ENCODE data around the gene NOC2L.
"Not testable (repeated sequence)": the region's sequence is repeated elsewhere in the genome, so short reads cannot be mapped to it uniquely, and the experiment has no call there.

NOC2L gene

DNA sequence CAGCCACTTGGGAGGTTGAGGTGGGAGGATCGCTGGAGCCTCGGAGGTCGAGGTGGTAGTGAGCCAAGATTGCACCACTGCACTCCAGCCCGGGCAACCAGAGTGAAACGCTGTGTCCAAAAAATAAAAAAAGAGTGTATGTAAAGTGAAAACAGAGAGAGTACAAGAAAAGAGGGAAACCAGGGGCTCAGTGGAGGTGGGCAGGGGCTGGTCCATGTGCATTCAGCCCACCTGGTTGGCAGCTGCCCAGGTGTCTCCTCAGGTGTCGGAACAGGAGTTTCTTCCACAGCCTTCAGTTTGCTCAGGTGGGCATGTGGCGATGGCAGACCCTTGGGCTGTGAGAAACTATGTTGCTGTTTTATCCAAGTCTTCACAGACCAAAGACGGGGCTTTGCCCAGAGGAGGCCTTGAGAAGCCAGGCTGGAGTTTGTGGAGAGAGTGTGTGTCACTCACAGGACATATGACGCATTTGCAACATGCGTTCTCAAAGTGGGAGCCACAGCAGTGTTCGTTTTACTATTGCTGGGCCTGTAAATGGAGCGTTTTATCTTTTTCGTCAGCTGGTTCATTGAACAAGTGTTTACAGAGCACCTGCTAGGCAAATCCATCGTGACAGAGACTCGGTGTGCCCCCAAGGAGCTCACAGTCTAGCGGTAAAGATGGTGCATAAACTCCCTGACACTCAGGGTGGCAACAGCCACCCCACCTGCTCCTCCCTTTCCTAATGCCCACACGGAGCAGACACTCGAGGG lies 57.8 kb downstream of the NOC2L start:
- Histone ChIP-seq H3K36me3 (ENCODE audit: control insufficient read depth in 1 of 2, insufficient read depth in 2 of 2, low read length in 2 of 2) (no peaks in the 10 kb centered on the region), H3K27ac (ENCODE audit: low read depth, low read length) (no peak overlapping the region), H3K9ac (ENCODE audit: low read depth in 1 of 2, low read length in 2 of 2) (no peak overlapping the region), H3K9me3 (ENCODE audit: control insufficient read depth in 1 of 2, low read length in 2 of 2) (no peaks in the 10 kb centered on the region), H3K27me3 (ENCODE audit: control insufficient read depth in 1 of 2, insufficient read depth in 2 of 2, low read length in 2 of 2) (peaks cover 9 to 36% of the 10 kb centered on the region in 2 donors), H3K4me1 (ENCODE audit: control insufficient read depth in 1 of 2, insufficient read depth in 2 of 2, low read length in 2 of 2) (peaks cover 5 to 11% of the 10 kb centered on the region in 2 donors), H3K4me3 (ENCODE audit: low read depth in 1 of 2, low read length in 2 of 2) (no peak overlapping the region)

GRCh38 chr1:899636-900317 lies 59.3 kb downstream of the NOC2L start:
- H3K27ac ChIP-seq (ENCODE audit: low read depth, low read length) = no peak overlapping the region
- H3K27me3 ChIP-seq (ENCODE audit: control insufficient read depth in 1 of 2, insufficient read depth in 2 of 2, low read length in 2 of 2) = peaks cover 0 to 24% of the 10 kb centered on the region in 2 donors

DNA sequence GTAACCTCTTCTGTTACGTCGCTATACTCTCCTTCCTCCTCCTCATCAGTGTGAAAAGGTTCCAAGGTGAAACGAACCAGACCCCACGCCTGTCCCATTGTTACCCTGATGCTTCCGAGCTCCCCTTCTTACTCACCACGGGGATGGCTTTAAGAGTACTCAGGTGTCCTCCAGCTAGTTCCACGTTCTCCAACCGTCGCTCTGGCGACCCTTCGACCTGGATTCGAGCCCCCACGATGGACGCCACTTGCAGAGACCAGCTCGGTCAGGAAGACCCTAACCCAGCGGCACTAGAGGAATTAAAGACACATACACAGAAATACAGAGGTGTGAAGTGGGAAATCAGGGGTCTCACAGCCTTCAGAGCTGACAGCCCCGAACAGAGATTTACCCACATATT lies 61.1 kb downstream of the NOC2L start:
- peaks cover 0 to 21% of the 10 kb centered on the region in 2 donors for H3K27me3 ChIP-seq (ENCODE audit: control insufficient read depth in 1 of 2, insufficient read depth in 2 of 2, low read length in 2 of 2)
- H3K27ac ChIP-seq (ENCODE audit: low read depth, low read length); H3K4me1 ChIP-seq (ENCODE audit: control insufficient read depth in 1 of 2, insufficient read depth in 2 of 2, low read length in 2 of 2); H3K36me3 ChIP-seq (ENCODE audit: control insufficient read depth in 1 of 2, insufficient read depth in 2 of 2, low read length in 2 of 2); H3K9me3 ChIP-seq (ENCODE audit: control insufficient read depth in 1 of 2, low read length in 2 of 2); H3K9ac ChIP-seq (ENCODE audit: low read depth in 1 of 2, low read length in 2 of 2); H3K4me3 ChIP-seq (ENCODE audit: low read depth in 1 of 2, low read length in 2 of 2): not testable (repeated sequence)

More at GRCh38 chr1:899636-900317, 59.3 kb downstream of the NOC2L start:
- Histone ChIP-seq H3K9ac (ENCODE audit: low read depth in 1 of 2, low read length in 2 of 2) (no peak overlapping the region), H3K4me3 (ENCODE audit: low read depth in 1 of 2, low read length in 2 of 2) (no peak overlapping the region), H3K9me3 (ENCODE audit: control insufficient read depth in 1 of 2, low read length in 2 of 2) (no peaks in the 10 kb centered on the region), H3K36me3 (ENCODE audit: control insufficient read depth in 1 of 2, insufficient read depth in 2 of 2, low read length in 2 of 2) (no peaks in the 10 kb centered on the region), H3K4me1 (ENCODE audit: control insufficient read depth in 1 of 2, insufficient read depth in 2 of 2, low read length in 2 of 2) (peaks cover 0 to 3% of the 10 kb centered on the region in 2 donors)

- H3K27me3 ChIP-seq (ENCODE audit: control insufficient read depth in 1 of 2, insufficient read depth in 2 of 2, low read length in 2 of 2) = peaks cover 0 to 21% of the 10 kb centered on the region in 2 donors
- H3K9ac ChIP-seq (ENCODE audit: low read depth in 1 of 2, low read length in 2 of 2) = no peak overlapping the region
- H3K4me1 ChIP-seq (ENCODE audit: control insufficient read depth in 1 of 2, insufficient read depth in 2 of 2, low read length in 2 of 2) = peaks cover 0 to 3% of the 10 kb centered on the region in 2 donors
- no peaks in the 10 kb centered on the region for H3K36me3 ChIP-seq (ENCODE audit: control insufficient read depth in 1 of 2, insufficient read depth in 2 of 2, low read length in 2 of 2)
- no peak overlapping the region for H3K4me3 ChIP-seq (ENCODE audit: low read depth in 1 of 2, low read length in 2 of 2)
- H3K27ac ChIP-seq (ENCODE audit: low read depth, low read length) = no peak overlapping the region
- no peaks in the 10 kb centered on the region for H3K9me3 ChIP-seq (ENCODE audit: control insufficient read depth in 1 of 2, low read length in 2 of 2)
These were observed 61.8 kb downstream of the NOC2L start for GRCh38 chr1:897226-897625.

All from duodenal mucosa (tissue), 2 donors.